ENCODE measurements around the gene POFUT1.
A peak's percentile ranks its signal among the peaks of the same experiment; 100 is the strongest.
"Not testable (repeated sequence)": the region's sequence is repeated elsewhere in the genome, so short reads cannot be mapped to it uniquely, and the experiment has no call there.

The POFUT1 gene

GRCh38 chr20:32189123-32189410 lies 18.6 kb upstream of the POFUT1 start:
- no peak for DNase-seq (ENCODE audit: low read depth, low spot score)

GRCh38 chr20:32189691-32190615 lies 17.7 kb upstream of the POFUT1 start:
- DNase-seq (ENCODE audit: low read depth, low spot score): no peak

- DNase-seq (ENCODE audit: low read depth, low spot score): no peak
Measured at GRCh38 chr20:32190616-32191415, 16.9 kb upstream of the POFUT1 start.

- DNase-seq (ENCODE audit: low read depth, low spot score): no peak
Measured at GRCh38 chr20:32191422-32191821, 16.3 kb upstream of the POFUT1 start.

GRCh38 chr20:32191873-32192272 lies 15.8 kb upstream of the POFUT1 start:
- DNase-seq (ENCODE audit: low read depth, low spot score): no peak

- DNase-seq (ENCODE audit: low read depth, low spot score): no peak
Measured at GRCh38 chr20:32192698-32193097, 15.0 kb upstream of the POFUT1 start.

- not testable (repeated sequence) for DNase-seq (ENCODE audit: low read depth, low spot score)
Measured at GRCh38 chr20:32193336-32193735, 14.3 kb upstream of the POFUT1 start.

- DNase-seq (ENCODE audit: low read depth, low spot score): no peak
Measured at GRCh38 chr20:32193996-32194395, 13.7 kb upstream of the POFUT1 start.

- DNase-seq (ENCODE audit: low read depth, low spot score): no peak
Measured at GRCh38 chr20:32195581-32195980, 12.1 kb upstream of the POFUT1 start.

GRCh38 chr20:32196613-32197012 lies 11.1 kb upstream of the POFUT1 start:
- DNase-seq (ENCODE audit: low read depth, low spot score): not testable (repeated sequence)

GRCh38 chr20:32197136-32197535 lies 10.5 kb upstream of the POFUT1 start:
- not testable (repeated sequence) for DNase-seq (ENCODE audit: low read depth, low spot score)

GRCh38 chr20:32199006-32199405 lies 8.7 kb upstream of the POFUT1 start:
- no peak for DNase-seq (ENCODE audit: low read depth, low spot score)

GRCh38 chr20:32201296-32201976 lies 6.2 kb upstream of the POFUT1 start:
- no peak for DNase-seq (ENCODE audit: low read depth, low spot score)

- no peak for DNase-seq (ENCODE audit: low read depth, low spot score)
Measured at GRCh38 chr20:32201977-32202363, 5.7 kb upstream of the POFUT1 start.

- DNase-seq (ENCODE audit: low read depth, low spot score): no peak
Measured at GRCh38 chr20:32203356-32204204, 4.1 kb upstream of the POFUT1 start.

GRCh38 chr20:32204205-32205109 lies 3.2 kb upstream of the POFUT1 start:
- peak; percentile 50 for DNase-seq (ENCODE audit: low read depth, low spot score)

- no peak for DNase-seq (ENCODE audit: low read depth, low spot score)
Measured at GRCh38 chr20:32205110-32205842, 2.4 kb upstream of the POFUT1 start.

GRCh38 chr20:32205843-32206759 lies 1.6 kb upstream of the POFUT1 start:
- no peak for DNase-seq (ENCODE audit: low read depth, low spot score)

Data from activated CD4-positive, CD25-positive, alpha-beta regulatory T cell treated with anti-CD3 and anti-CD28 coated beads, Interleukin-2, amount 50 U/mL, for 16 hours (primary cell).